Stimulated activated CD4-positive, alpha-beta T cell treated with anti-CD3 and anti-CD28 coated beads, Interleukin-4, amount 100 ng/mL, for 1 hour (primary cell): ENCODE data around the gene SUSD4.
"Not testable (repeated sequence)": the region's sequence is repeated elsewhere in the genome, so short reads cannot be mapped to it uniquely, and the experiment has no call there.

Source experiments
- DNase-seq: peaks from one replicate; pipeline ENCODE4 v3.0.0-alpha.2; 2020

SUSD4 gene

GRCh38 chr1:223285452-223285851 lies 78.5 kb downstream of the SUSD4 start:
- DNase-seq = no peak

GRCh38 chr1:223283697-223284096 lies 80.3 kb downstream of the SUSD4 start:
- DNase-seq = not testable (repeated sequence)

DNA sequence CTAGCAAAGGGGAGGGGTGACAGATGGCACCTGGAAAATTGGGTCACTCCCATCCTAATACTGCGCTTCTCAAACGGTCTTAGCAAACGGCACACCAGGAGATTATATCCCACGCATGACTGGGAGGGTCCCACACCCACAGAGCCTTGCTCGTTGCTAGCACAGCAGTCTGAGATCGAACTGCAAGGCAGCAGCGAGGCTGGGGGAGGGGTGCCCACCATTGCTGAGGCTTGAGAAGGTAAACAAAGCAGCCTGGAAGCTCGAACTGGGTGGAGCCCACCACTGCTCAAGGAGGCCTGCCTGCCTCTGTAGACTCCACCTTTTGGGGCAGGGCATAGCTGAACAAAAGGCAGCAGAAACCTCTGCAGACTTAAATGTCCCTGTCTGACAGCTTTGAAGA lies 85.7 kb downstream of the SUSD4 start:
- not testable (repeated sequence) for DNase-seq

DNA sequence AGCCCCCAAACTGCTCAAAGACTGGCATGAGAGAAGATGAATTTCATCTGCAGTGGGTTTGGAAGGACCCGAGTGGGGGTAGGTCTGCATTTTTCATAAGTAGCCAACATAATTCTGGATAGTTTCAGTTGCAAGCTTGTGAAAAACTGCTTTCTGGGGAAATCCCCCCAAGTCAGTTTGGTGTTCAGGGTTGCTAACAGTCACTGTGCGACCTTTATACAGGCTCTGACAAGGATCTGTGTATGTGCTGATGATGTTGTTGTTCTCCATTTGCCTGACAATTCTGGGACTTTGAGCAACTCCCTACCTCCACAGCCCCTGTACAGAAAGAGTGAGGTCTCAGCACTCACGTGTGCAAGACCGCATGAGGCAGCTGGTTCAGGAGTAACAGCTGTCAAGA lies 87.9 kb downstream of the SUSD4 start:
- DNase-seq = no peak

DNA sequence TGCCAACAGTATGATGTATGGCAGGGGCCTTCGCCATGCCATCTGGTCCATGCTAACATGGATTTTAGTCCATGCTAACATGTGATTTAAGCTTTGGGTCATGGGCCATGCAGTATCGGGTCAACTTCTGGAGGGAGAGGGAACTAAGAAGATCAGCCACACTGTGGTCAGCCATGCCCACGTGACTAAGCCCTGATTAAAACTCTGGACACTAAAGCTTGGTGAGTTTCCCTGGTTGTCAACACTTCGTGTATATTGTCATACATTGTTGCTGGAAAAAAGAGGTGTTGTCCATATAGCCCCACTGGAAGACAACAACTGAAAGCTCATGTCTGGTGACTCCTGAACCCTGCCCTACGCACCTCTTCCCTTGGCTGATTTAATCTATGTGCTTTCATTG lies 90.5 kb downstream of the SUSD4 start:
- no peak for DNase-seq

DNA sequence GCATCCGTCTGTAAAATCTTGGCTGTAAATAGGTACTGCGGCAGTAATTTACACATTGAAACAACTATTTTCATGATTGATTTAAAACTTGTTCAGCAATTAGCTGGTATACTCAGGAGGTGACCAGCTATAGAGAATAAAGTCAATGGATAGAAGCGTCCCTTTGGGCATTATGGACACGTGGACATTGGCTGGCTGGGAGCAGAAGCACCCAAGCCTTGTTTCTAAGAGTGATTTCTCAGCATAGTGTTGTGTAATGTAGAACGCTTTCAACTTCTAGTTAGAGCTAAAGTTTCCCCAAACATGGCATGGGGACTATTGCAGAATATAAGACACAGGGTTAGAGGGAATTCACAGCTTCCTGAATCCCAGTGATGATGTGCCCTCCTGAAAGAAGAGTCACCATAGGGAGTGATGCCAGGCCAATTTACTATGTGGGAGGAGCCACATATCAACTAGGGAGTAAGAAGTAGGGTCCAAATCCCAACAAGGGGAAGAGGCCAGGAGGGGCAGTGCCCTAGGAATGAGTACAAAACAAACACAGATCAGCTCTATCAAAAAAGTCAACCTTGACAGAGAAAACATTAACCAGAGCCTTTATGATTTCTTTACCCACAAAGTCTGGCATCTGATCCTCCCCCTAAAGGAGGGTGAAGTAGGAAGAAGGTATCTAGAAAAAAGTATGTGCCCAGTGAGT lies 92.7 kb downstream of the SUSD4 start:
- DNase-seq = no peak

- no peak for DNase-seq
Observed at GRCh38 chr1:223270155-223270554, 93.8 kb downstream of the SUSD4 start.

DNA sequence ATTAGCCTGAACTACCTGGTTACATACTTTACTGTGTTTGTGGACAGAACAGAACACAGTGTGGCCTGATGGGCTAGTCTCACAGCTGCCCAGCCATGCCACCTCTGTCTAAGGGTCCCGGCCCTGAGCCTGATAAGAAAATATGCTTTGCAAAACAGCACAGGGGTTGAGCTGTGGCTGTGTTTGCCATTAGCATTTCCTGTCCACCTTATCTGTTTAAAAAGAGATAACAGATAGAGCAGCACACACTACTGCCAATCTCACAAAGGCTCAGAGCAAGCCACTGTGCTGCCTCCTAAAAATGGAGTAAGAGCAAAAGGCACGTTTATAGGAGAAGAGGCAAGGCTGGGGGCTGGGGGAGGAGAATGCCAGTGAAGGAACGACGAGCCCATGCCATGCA lies 95.0 kb downstream of the SUSD4 start:
- DNase-seq = no peak

DNA sequence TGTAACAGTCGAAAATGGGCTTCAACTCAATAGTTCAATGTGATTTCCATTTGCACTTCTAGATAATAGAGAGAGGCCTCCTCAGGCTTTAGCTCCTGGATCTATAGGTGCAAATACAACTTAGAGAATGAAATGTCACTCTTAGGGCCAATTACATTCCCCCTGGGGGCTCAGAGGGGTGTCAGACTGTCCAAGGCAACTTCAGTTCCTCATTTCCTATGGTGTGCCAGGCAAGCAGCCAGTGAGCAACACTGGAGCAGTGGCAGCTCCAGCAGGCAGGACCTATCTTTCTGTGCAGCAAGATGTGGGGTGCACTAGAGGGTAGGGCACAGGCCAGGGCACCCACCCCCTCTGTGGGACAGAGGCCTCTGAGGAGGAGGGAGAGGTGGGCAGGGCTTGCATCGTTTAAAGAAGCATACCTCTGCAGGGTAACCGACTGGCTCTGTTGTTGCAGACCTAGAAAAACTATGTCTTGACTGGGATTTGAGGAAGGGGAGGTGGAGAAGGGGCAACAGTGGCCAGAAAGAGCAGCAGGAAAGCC lies 97.3 kb downstream of the SUSD4 start:
- no peak for DNase-seq

- DNase-seq = no peak
Observed at GRCh38 chr1:223264983-223265908, 98.7 kb downstream of the SUSD4 start.

DNA sequence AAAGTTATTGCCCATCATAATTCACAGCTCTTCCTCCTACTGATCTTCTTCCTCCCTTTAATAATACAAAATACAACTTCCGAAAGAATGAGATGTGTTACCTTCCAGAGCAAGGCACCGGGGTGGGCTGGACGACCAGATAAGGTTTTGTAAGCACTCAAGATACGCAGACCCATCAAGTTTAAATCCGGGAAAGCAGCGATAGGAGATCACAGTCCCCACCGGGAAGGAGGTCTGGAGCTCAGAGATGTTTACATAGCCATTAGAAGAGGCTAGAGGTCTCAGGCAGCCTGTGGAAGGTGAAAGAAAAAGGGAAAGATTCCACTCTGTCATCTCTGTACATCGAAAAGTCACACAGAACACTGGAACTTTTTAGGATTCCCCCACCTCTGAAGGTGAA lies 99.4 kb downstream of the SUSD4 start:
- DNase-seq = no peak

- DNase-seq = no peak
Observed at GRCh38 chr1:223261914-223262313, 102.1 kb downstream of the SUSD4 start.

DNA sequence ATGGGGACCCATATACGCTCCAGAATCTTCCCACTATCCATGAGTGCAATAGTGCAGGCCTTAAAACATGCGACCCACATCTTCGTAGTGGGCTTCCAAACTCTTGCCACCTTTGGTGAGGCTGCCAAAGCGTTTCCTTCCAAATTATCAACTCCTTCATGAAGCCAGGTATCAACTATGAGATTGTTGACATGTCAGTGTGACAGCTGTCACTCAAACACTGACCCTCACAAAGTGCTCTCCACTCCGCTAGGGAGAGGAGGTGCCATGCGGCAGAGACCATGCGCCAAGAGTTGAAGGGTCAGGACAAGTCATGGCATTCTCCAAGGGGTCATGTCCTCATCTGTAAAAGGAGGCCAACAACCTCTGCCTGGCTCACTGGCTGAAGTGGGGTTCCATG lies 103.3 kb downstream of the SUSD4 start:
- no peak for DNase-seq

DNA sequence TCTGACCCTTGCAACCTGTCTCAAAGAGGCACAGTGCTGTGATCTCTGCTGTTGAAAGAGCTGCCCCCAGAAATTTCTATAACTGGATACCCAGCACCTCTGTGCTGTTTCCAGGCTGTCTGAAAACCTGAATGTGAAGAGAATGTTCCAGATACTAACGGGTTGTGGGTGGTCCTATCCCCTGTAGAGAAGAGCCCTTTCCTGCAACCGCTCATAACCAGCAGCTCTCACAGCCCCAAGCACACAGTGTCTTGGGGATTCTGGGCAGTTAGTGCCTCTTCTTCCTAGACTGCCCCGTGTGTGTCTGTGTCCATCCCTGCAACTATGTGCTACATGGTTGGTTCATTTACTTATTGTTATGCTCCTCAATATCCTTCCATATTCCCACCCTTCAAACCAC lies 104.5 kb downstream of the SUSD4 start:
- no peak for DNase-seq

DNA sequence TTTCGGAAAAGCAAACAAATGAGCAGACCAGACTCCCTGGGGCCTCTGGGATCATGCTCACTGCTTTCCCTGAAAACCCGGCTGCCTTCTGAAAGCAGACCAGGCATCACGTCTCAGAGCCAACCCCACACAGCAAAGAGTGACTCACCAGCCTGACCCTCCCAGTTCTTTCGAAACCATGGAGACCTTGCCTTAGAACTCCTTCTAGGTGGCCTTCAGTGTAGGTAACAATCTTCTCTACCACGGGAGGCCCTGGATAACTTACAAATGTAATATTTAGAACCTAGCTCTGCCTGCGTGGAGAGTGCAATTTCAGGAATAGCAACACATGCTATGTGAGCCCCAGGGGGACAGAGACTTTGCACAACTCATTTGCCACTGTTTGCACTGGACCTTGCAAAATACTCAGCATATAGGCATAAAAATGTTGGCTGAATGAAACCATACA lies 105.2 kb downstream of the SUSD4 start:
- no peak for DNase-seq

DNA sequence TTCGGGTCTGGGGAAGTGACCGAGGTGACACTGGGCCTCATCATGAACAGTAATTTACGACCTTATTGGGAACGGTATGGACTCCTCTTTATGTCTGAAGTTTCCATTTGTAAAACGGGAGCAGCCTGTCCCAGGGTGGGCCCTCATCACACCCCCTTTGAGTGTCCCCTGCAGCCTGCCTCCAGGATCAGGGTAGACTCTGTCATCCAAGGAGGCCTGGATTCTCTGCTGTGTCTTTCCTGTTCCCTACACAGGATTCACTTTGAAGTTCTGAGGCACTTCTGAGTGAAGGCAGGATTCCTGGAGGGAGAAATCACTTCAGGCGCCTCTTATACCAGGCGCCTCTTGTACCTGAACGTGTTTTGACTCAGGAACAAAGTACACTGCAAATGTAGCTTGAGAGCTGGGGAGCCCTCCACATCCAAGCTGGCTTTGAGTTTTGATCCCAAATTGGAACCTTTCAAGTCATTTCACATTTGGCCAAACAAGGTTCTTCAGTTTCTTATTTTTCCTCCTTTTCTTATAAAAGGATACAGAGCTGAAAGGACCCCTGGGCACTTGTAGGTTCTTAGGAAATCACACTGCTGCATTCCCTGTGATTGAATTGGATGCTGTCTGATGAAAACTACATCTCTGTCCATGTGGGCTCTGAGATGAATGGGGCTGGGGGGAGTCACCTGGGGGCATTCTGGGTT lies 106.0 kb downstream of the SUSD4 start:
- DNase-seq = no peak

DNA sequence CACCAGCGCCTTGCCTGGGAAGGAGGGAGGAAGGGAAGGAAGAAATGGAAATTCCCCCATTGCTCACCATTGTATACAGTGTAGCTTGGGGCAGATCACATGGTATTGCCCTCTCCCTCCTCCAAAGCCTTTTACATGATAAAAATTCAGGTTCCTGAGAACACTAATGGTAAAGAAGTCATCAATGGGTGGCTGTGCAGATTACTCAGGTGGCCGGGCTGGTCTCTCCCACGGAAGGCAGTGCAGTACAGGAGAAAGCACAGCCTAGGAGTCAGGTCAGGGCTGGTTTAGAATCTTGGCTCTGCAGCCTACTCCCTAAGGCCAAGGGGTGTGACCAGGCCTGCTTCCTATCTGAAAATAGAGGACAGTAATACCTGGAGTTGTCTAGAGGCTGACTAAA lies 107.9 kb downstream of the SUSD4 start:
- DNase-seq = no peak

GRCh38 chr1:223253916-223254315 lies 110.1 kb downstream of the SUSD4 start:
- no peak for DNase-seq

DNA sequence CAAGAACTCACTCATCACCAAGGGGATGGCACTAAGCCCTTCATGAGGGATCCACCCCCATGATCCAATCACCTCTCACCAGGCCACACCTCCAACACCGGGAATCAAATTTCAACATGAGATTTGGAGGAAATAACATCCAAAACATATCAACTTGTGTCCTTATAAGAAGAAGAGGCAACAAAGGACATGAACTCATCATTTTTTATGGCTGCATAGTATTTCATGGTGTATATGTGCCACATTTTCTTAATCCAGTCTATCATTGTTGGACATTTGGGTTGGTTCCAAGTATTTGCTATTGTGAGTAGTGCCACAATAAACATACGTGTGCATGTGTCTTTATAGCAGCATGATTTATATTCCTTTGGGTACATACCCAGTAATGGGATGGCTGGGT lies 112.6 kb downstream of the SUSD4 start:
- DNase-seq = not testable (repeated sequence)

DNA sequence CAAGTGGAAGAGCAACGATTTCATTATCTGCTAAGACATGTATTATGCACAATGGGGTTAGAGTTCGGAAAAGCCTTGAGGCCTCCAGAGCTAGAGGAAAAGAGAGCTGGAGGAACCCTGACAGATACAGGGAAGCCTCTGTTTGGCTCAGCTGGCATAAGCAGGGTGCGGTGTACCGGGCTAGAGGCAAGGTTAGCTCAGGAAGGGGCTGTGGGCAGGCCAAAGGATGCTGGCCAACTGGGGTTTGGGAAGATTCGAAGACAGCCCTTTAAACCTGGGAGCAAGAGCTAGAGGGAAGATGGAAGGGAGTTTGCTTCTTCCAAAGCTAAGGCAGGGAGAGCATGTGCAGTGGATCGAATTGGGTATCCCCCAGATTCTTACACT lies 113.4 kb downstream of the SUSD4 start:
- no peak for DNase-seq

DNA sequence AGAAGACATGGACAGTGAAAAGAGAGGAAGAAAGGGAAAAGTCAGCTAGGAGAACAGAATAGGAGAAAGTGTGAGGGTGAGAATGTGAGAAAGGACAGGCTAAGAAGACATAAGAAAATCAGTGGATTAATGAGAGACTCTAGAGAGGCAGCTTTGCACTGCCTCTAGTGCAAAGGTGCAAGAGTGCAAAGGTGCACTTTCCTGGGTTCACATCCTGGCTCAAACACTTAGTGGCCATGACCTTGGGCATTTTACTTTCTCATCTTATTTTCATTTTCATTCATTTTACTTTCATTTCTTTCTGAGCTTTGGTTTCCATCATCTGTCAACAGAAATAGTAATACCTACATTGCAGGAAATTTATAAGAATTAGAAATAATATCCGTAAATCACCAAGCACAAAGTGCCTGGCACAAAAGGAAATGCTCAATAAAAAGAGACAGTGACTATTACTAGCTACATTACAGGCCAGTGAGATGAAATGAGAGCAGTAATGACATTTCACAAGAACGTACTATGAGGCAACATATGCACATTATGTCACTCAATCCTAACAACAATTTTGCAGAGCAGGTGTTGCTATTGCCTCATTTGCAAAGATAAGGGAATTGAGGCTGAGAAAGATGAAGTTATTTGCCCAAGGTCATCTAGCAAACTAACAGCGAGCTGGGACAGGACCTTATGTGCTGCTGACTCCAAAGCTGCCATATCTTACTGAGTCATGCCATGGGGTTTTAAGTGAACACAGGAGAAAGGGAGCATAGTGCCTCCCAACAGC lies 113.9 kb downstream of the SUSD4 start:
- DNase-seq = no peak

DNA sequence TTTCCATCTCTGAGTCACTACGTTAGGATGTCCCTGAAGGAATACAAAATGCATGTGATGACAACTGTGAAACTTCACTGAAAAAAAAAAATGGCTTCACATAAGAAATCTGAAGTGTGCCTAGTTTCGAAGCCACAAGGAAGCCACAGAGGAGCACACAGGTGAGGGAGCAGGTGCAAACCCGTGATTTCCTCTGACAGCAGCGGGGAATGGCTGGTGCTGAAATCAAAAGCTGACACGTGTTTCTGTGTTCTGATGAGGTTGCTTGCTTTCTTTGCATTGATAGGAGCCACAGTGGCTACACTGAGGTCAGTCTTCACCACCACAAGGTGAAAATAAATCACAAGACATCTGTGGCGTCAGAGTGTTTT lies 115.2 kb downstream of the SUSD4 start:
- no peak for DNase-seq
